HG03139 (cell line): ENCODE measurements around the gene DAG1.
"Not testable (repeated sequence)": the region's sequence is repeated elsewhere in the genome, so short reads cannot be mapped to it uniquely, and the experiment has no call there.

Source experiments
- ATAC-seq: cut with Tn5 transposase; IDR thresholded peaks from one replicate; pipeline ENCODE4 v1.9.1; 2021; ENCODE audit not compliant: unreplicated experiment

DAG1 gene

DNA sequence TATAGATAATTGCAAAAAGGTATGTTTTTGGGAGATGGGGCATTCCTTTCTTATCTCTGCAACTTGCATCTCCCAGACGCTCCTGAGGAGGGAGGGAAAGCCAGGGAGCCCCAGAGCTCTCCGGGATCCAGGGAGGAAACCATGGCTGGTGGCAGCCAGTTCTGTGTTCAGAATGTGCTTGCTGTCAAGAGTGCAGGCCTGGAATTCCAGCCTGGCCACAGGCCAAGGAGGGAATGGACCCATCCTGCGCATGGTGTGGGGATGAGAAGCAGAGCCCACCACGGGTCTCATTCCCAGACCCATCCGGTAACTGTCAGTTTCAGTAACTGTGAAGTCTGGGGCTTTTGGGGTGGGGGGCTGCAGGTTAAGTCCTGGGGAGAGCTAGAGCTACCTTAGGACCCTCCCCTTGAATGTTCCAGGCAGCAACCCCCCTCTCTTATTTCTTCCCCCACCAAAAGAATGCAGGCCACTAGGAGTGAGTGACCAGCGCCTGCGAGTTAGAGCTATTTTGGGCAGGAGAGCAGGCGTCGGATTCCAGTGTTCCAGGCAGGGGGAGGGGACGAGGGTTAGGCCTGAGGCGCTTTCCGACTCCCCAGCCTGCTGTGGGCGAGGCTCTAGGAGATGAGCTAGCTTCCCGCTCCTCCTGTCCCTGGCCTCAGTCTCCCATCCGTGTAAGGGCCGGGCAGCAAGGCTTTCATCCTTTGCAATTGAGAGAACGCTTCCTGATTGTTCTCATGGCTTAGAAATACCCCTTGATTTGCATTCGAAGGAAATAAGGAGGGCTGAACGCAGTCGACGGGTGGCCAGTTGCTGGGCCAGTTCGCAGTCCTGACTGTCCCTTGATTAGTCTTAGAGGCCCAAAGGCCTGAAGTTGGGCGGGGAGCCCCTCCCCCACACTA is 781 bp upstream of the DAG1 start:
- ATAC-seq: no peak

DNA sequence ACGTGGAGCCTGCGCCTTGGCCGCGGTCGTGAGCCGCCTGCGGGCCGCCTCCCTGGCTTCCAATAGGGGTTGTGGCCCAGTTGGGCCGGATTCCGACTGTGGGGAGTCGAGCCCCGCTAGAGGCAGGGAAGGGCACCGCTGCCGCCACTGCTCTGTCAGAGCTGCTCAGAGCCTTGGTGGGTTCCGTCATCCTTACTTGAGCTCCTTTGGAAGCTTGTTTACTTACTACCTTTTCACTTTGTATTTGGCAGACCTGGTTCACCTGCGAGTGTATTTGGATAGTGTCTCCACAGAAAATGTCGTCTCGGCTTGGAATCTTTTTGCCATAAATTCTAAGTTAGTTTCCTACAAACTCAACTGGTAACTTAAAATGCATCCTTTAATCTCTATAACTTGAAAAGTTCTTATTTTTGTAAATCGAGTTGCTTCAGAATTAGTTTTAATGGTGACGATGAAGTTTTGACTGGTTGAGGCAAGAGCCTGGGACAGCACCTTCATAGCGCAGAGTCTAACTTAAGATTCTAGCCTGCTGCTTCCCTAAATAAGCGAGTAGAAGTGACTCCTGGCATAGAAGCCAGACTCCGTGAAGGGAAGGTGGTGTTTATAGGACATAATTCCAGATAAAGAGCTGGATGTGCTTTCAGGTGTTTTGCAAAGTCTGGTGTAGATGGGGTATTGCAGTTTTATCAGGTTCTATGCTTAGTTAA is 800 bp downstream of the DAG1 start:
- ATAC-seq: peak; percentile 19

DNA sequence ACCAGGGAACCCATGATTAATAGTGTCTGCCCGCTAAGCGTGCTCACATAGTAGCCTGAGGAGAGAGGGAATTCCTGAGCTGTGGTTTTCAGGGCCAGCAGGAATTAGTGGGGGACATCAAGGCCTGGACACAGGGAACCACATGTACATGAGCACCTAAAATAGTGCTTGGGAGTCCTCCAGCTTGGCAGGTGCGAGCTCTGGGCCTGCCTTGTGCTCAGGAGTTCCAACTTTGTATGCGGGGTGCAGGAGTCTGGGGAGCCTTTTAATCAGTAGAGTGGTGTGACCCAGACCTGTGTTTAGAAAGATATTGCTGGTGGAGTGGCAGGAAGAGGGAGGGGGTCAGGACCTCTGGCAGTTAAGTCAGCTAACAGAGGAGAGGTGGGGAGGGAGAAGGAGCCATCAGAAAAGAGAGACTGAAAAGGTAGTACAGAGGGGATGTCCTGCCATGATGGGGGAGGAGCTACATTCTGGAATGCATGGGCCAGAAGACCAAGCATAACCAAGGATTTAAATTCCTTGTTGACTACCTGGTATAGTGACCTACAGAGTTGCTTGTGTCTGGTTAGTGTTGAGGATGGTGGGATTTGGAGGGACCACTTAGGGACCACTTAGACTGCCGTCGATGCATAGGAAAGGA is 1.9 kb downstream of the DAG1 start:
- no peak for ATAC-seq

DNA sequence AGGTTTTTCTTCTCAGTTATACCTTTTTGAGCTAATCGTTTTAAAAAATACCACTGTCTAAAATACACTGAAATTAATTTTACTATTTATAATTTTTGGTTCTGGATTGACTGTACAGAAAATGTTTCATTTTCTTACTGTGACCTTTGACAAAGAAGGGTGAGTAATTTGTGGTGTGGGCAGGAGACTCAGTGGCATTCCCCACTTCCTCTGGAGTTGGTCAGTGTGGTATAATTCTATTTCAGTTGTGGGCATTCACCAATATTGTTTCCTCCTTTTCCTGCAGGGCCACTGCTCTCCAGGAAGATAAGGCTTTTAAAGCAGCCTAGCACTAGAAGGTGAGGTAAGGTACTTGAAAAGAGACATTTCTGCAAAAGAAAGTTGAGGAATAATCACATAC is 6.5 kb downstream of the DAG1 start:
- ATAC-seq: no peak

DNA sequence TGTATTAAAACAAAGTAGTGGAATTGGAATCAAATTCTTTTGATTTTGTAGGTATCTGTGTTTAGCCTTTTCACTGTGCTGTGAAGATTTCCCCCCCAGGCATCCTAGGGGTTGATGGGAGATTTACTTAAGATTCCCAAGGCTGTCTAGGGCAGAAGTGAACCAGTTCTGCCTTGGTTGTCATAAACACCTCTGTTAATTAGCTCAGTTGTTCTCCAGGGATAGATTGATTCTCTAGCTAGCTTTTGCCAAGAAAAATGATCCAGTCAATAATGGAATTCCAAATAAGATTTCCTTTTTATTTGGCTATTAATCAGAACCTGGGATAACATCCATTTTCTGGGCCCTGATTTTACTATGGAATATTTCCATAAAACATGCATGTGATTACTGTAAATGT is 12.7 kb downstream of the DAG1 start:
- no peak for ATAC-seq

DNA sequence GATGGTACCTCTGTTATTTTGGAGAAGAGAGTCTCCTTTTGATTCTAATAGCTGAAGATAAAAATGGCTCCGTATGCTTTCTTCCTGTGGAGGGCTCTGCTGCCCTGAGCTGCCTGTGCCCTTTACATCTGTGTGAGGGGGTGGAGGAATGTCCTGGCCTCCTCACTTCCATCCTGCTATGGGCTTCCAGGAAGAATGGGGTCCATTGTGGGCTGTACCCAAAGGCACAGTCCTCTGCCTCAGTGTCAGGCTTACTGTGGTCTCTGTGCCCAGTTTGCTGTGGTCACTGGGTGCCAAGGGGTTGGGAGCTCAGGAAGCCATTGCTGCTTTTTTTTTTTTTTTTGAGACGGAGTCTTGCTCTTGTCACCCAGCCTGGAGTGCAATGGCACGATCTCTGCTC is 14.4 kb downstream of the DAG1 start:
- ATAC-seq: no peak

DNA sequence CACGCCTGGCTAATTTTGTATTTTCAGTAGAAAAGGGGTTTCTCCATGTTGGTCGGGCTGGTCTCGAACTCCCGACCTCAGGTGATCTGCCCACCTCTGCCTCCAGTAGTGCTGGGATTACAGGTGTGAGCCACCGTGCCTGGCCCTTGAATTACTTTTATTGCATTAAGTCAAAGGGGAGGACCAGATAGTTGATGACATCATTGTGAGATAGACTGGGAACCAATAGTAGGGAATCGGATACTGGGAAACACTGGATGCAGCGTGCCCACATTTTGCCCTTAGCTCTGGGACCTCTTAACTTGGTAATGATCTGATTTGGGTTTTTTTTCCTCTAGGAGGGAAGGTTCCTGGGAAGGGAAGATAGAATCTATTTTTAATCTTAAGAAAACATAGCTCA is 19.2 kb downstream of the DAG1 start:
- no peak for ATAC-seq

DNA sequence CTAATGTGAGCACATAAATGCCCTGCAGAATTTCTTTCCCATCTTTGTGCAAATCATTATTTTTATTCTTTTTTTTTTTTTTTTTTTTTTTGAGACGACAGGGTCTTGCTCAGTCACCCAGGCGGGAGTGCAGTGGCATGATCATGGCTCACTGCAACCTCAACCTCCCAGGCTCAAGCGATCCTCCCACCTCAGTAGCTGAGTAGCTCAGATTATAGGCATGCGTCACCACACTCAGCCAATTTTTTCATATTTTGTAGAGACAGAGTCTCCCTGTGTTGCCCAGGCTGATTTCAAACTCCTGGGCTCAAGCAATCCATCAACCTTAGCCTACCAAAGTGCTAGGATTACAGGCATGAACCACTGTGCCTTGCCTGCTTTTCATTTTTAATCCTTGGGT is 22.9 kb downstream of the DAG1 start:
- ATAC-seq: no peak

DNA sequence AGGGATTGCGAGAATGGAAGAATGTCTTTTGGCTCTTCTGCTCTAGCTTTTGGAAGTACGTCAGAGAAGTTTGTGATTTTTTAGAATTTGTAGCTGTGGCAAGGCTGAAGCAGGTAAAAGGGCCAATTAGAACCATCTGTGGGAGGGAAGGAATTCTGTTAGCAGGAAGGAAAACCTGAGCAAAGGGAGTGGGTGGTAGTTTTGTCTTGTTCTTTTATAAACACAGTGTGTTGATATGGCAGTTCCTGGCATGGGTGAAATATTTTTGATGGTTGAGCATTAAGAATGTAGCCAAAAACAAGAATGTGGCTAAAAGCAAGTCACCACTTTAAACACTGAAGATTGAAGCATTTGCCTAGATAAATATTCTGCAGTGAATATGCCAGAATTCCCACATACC is 23.8 kb downstream of the DAG1 start:
- no peak for ATAC-seq

DNA sequence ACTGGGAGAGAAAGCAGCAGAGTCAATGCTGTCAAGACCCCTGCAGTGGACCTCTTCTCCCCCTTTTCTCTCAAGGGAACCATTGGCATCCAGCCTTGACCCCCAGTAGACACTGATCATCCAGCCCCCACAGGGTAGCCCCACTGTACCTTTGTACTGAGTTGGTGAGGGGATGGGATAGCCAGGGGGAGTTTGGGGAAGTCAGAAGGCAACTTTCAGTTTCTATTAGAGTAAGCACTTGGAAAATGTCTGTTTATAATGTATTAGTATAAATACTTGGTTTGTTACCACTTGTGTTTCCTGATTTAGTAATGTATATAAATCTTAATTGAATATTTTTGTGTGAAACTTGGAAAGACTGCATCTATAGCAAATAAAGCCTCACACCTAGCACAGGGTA is 25.0 kb downstream of the DAG1 start:
- no peak for ATAC-seq

DNA sequence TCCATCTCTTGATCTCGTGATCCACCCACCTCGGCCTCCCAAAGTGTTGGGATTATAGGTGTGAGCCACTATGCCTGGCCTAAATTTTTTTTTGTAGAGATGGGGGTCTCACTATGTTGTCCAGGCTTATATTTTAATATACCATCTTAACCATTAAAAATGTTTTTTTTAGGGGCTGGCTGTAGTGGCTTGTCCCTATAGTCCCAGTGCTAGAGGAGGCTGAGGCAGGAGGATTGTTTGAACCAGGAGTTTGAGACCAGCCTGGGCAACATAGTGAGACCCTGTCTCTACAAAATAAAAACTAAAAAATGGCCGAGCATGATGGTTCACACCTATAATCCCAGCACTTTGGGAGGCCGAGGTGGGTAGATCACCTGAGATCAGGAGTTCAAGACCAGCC is 26.8 kb downstream of the DAG1 start:
- ATAC-seq: not testable (repeated sequence)

DNA sequence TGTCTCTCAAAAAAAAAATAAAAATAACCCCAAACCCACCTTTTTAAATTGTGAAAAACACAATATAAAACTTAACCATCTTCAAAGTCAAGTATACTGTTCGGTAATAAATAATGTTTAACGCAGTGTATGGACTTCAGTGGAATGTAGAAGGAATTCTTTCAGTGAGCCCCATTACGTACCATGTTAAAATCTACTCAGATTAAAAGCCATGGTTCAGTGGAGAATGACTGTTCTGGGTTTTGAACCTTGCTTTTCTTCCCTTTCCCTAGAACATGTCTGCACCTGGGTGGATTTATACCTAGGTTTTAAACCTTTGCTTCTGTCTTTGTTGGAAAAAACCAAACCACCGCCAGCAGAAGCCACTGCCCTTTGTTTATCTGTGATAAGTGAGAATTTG is 27.5 kb downstream of the DAG1 start:
- no peak for ATAC-seq

DNA sequence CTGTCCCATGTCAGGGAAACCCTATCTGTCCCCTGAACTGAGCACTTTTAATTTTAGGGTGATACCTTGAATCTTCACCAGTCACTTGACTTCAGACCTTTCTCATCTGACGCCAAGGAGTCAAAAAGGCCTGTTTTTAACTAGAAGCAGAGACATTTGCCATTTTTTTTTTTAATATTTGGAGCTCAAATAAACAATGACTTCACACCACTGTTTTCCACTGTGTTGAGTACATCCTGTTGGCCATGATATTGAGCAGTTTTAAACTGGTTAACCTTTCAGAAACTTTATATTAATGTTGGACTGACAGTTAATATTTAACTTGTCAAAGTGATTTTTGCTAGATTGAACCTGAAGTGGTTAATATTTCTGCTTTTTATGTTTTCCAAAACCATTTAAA is 28.2 kb downstream of the DAG1 start:
- no peak for ATAC-seq

DNA sequence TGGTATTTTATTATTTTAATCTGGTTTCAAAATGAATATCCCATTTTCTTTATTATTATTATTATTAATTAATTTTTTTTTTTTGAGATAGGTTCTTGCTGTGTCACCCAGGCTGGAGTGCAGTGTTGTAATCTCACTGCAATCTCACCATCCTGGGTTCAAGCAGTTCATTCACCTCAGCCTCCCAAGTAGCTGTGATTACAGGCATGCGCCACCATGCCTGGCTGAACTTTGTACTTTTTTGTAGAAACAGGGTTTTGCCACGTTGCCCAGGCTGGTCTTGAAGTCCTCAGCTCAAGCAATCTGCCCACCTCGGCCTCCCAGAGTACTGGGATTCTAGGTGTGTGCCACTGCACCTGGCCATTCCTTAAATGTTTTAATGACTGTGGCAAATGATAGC is 28.6 kb downstream of the DAG1 start:
- no peak for ATAC-seq

DNA sequence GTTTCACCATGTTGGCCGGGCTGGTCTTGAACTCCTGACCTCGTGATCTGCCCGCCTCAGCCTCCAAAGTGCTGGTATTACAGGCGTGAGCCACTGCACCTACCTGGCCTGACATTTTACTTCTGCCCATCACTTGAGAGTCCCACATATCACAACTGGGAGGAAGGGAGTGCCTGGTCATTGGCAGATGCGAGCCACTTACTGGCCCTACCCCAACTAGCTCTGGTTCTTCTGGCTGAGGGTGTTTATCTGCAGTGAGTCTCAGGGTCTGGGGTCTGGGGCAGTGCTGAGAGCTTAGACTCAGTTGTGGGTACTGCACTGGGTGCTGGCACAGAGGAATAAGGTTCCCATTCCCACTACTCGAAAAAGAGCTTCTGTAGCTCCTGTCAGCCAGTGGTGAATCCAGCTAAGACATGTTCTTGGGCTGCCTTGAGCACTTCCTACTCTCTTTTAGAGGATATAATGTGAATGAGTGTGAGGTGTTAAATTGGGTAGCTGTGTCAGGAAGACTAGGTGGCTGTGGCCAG is 30.2 kb downstream of the DAG1 start:
- ATAC-seq: no peak

DNA sequence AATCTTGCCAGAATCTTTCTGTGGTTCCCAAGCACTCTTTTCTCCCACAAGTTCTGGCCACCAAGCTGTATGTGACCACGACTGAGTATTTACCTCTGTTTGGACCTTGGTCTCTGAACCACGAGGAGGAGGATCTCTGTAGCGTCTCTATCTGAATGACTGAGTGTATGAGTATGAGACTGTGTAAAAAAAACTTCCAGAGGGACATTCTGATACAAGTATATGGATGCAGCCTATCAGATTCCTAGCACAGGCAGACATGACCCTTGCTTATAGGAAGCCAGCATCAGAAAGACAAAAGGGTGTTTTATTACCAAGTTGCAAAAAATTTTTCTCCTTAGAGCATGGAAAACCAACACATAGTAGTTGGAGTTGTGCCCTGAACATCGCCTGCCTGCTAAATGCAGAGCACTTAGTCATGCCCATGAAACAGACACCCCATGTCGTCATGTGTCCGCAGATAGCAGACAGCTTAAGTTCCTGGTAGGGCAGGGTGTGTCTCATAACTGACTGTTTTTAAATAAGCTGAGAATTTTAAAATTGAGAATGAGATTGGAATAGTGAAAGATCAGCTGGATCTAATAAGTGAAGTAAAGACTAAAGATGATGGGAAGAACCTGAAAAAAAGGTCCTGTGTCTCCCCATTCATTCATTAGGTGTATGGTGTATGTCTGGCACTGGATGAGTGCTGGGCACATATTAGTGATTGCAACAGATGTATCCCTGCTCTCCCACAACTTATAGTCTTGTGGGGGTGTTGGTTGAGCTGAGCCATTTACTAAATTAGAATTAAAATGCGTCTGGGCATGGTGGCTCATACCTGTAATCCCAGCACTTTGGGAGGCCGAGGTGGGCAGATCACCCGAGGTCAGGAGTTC is 30.9 kb downstream of the DAG1 start:
- ATAC-seq: no peak

DNA sequence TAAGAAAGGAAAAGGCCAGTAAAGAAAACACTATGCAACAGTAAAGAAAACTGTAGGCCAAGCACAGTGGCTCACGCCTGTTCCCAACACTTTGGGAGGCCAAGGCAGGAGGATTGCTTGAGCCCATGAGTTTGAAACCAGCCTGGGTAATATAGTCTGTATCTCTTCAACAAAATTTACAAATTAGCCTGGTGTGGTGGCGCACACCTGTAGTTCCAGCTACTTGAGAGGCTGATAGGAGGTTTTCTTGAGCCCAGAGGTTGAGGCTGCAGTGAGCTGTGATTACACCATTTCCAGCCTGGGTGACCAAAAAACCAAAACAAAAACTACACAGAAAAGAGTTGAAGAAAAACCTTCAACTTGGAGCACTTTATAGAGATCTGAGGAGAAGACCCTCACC is 31.8 kb downstream of the DAG1 start:
- no peak for ATAC-seq

DNA sequence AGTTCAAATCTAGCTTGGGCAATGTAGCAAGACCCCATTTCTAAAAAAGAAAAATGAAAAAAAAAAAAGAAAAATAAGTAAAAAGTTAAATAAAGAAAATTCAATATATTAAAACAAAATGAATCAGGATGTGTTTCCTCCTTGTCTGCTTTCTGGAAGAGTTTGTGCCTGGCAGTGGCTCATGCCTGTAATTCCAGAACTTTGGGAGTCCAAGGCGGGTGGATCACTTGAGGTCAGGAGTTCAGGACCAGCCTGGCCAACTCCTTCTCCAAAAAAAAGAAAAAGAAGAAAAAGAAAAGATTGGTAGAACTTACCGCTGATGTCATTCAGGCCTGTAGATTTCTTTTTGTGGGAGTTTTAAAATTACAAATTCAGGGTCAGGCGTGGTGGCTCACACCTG is 36.8 kb downstream of the DAG1 start:
- ATAC-seq: no peak

DNA sequence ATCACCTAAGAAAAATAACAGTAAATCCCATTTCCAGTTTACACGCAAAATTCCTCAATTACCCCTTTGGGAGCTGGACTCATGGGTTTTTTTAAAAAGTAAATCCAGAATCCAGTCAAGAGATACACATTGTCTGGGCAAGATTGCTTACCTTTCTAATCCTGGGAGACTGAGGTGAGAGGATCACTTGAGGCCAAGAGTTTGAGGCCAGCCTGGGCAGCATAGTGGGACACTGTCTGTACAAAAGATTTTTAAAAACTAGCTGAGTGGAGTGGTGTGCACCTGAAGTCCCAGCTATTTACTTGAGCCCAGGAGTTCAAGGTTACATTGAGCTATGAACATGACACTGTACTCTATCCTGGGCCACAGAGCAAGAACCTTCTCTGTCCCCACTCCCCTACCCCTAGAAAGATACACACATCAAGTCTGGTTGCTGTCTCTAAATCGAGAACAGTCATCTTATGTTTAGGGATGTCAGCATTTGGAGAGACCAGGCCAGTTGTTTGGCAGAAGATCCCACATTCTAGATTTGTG is 39.0 kb downstream of the DAG1 start:
- ATAC-seq: no peak

DNA sequence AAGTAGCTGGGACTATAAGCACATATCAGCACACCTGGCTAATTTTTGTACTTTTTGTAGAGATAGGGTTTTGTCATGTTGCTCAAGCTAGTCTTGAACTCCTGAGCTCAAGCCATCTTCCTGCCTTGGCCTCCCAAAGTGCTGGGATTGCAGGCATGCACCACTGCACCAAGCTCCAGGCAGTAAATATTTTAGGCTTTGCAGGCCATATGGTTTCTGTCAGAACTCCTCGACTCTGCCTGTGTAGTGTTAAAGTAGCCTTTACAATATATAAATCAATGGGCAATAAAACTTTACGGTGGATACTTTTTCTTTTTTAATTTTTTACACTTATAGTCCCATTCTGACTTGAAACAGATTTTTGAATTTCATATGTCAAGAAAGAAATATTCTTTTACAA is 41.6 kb downstream of the DAG1 start:
- ATAC-seq: no peak
